NCI-H2171 treated with DMSO at 0.1 percent for 48 hours (cell line): ENCODE data around the gene KRTAP3-2.
A peak's percentile ranks its signal among the peaks of the same experiment; 100 is the strongest.
"Not testable (repeated sequence)": the region's sequence is repeated elsewhere in the genome, so short reads cannot be mapped to it uniquely, and the experiment has no call there.

Source experiments
- DNase-seq: peaks from one replicate; lab custom pipeline; 2025; lab: John Stamatoyannopoulos, UW

The KRTAP3-2 gene

DNA sequence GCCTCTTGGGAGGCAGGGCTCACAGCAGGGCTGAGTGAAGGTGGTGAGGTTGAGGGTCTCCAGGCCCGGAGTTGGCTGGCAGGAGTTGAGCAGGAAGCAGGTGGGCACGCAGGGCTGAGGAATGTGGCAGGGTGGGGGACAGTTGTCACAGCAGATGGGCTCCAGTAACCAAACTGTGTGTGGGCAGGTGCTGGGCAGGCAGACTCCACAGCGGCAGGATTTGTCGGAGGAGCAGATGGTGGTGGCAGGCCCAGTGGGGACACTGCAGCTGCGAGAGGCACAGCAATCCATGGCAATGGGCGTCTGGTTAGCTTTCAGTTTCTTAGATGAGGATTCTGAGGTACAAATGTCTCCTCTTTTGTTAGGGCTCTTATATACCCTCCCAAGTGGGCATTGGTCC, at the start of gene KRTAP3-2:
KRTAP3-2 (minus strand) TSS at position 344 of the 400 bp plus-strand sequence; CDS start at position 291, 53 bp downstream.
- peak; percentile 6 for DNase-seq

DNA sequence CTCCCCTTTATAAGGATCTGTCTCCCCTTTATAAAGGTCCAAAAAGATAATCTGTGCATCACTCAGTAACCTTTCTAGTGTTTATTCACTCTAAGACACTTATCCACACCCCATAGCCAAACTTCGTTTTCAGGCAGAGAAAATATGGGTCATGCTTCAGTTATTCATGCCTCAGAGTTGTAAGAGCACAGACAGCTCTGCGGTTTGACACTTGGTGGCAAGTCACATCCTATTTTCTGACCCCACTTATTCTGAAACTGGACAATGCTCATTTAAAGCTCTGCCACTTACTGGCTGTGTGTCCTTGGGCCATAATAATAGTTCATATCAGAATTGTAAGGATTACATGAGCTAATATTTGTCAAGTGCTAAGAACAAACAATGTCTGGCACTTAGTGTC, 49.4 kb upstream of the KRTAP3-2 start:
- DNase-seq, result no peak

DNA sequence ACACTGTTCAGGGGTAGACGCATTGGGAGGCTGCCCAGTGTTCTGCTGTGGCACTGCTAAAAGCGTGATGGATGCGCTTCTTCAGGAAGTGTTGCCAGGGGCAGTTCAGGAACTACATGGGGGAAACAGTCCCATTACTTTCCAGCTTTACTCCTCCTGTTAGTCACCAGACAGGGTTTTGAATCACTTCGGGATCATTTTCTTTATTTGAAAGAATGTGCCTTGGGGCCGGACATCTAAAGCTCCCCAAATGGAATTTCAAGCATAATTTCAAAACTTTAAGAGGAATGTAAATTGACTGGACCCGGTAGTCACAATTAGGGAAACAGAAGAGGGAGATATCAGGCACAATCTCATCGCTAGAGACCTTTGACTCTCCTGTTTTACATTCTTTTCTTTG, 48.7 kb upstream of the KRTAP3-2 start:
- no peak for DNase-seq

DNA sequence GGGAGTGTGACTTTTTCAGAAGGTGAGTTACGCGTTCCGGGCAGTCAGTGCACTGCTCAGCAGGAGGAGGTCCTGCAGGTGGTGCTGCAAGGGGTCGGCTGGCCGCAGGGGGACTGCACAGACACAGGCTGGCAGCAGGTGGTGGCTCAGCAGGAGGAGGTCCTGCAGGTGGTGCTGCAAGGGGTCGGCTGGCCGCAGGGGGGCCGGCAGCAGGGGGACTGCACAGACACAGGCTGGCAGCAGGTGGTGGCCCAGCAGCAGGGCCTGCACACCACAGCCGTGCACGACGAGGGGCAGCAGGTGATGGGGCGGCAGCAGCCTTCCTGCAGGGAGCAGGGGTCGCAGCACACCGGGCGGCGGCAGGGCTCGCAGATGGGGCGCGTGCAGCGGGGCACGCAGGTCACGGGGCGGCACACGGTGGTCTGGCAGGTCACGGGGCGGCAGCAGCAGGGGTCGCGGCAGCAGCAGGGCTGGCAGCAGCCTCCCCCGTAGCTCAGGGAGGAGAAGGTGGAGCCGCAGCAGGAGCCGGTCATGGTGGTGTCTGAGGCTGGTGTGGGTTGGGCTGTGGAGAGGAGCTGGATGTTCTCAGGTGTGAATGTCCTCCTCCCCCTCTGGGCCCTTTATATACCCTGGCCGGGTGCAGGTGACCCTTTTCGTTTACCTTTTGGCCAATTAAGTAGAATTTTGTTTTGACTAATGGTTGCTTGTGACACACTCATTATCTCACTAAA, 47.2 kb upstream of the KRTAP3-2 start, which contains the start of gene KRTAP2-1:
KRTAP2-1 (minus strand) TSS at position 582 of the 731 bp plus-strand sequence; CDS start at position 533, 49 bp downstream.
- DNase-seq, result not testable (repeated sequence)

DNA sequence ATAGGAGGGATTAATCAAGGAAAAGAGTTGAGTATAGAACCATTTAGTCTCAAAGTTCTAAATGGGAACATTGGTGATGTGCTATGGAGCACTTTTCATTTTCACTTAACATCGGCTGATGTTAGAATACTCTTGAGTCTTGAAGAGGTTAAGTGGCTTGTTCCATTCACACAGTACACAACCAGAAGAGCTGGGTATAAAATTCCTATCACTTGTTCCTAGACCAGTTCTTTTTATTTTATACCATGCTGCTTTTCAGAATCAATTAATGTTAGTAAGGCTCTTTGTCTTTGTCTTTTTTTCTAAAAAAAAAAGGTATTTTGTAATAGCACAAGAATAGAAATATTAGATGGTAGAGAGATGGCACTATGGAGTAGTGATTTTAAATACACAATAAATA, 43.2 kb upstream of the KRTAP3-2 start:
- no peak for DNase-seq

DNA sequence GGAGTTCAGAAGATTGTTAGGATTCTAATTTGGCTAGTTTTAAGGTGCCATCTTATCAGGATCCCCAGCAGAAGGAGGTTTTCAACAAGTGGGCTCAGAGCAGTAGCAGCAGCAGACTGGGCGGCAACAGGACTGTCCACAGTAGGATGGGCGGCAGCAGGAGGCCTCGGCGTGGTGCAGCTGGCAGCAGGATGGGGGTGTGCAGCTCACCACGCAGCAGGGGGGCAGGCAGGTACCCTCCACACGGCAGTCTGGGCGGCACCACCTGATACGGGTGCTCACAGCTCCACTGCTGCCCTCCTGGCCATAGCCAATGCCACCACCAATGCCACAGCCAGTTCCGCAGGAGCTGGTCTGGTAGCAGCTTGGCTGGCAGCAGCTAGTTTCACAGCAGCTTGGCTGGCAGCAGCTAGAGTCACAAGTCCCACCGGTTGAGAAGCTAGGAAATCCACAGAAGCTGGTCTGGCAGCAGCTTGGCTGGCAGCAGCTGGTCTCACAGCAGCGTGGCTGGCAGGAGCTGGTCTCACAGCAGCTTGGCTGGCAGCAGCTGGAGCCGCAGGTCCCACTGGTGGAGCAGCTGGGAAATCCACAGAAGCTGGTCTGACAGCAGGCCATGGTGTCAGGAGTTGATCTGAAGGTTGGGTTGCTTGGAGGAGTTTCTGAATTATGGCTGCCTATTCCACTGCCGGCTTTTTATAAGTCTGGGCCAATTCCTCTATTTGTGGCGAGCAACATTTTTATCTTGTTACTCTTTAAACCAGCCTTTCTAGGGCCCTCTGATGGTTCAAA, 41.3 kb upstream of the KRTAP3-2 start, which contains the start of gene KRTAP1-1:
KRTAP1-1 (minus strand) TSS at position 668 of the 789 bp plus-strand sequence; CDS start at position 615, 53 bp downstream.
- not testable (repeated sequence) for DNase-seq

DNA sequence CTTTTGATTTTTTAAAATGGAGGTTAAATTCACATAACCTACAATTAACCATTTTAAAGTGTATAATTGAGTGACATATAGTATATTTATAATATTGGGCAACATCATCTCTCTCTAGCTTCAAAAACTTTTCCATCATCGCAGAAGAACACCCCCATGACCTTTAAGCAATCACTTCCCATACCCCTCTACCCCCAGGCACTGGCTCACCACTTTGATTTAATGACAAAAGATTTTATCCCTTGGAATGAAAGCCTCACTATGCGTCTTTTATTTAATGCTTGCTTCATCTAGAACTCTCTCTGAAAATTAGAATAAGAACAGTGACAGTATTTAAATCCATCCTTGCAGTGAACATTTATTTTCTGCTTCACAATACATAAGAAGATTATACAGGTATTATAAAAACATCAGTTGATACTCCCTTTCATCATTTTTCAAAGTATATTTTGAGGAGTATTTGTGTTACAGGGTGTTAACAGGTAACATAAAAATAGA, 38.2 kb upstream of the KRTAP3-2 start:
- no peak for DNase-seq

DNA sequence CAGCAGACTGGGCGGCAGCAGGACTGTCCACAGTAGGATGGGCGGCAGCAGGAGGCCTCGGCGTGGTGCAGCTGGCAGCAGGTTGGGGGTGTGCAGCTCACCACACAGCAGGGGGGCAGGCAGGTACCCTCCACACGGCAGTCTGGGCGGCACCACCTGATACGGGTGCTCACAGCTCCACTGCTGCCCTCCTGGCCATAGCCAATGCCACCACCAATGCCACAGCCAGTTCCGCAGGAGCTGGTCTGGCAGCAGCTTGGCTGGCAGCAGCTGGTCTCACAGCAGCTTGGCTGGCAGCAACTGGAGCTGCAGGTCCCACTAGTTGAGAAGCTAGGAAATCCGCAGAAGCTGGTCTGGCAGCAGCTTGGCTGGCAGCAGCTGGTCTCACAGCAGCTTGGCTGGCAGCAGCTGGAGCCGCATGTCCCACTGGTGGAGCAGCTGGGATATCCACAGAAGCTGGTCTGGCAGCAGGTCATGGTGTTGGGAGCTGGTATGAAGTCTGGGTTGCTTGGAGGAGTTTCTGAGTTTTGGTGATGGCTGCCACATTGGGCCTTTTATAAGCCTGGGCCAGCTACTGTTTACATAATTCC, 34.7 kb upstream of the KRTAP3-2 start, which contains the start of gene KRTAP1-3:
KRTAP1-3 (minus strand) TSS at position 529 of the 590 bp plus-strand sequence; CDS start at position 476, 53 bp downstream.
- peak; percentile 1 for DNase-seq

DNA sequence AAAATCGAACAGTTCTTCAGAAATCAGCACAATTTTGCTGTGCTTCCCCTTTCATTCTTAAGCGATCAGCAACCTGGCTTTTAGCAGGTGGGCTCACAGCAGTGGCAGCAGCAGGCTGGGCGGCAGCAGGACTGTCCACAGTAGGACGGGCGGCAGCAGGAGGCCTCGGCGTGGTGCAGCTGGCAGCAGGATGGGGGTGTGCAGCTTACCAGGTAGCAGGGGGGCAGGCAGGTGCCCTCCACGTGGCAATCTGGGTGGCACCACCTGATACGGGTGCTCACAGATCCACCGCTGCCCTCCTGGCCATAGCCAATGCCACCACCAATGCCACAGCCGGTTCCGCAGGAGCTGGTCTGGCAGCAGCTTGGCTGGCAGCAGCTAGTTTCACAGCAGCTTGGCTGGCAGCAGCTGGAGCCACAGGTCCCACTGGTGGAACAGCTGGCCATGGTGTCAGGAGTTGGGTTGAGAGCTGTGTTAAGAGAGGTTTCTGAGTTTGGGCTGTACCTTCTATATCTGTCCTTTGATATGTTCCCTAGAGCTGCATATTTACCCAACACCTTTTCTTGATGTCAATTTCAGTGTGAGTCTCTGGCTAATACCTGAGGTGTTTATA, 30.0 kb upstream of the KRTAP3-2 start, which contains the start of gene KRTAP1-4:
KRTAP1-4 (minus strand) TSS at position 563 of the 613 bp plus-strand sequence; CDS start at position 446, 117 bp downstream.
- no peak for DNase-seq

DNA sequence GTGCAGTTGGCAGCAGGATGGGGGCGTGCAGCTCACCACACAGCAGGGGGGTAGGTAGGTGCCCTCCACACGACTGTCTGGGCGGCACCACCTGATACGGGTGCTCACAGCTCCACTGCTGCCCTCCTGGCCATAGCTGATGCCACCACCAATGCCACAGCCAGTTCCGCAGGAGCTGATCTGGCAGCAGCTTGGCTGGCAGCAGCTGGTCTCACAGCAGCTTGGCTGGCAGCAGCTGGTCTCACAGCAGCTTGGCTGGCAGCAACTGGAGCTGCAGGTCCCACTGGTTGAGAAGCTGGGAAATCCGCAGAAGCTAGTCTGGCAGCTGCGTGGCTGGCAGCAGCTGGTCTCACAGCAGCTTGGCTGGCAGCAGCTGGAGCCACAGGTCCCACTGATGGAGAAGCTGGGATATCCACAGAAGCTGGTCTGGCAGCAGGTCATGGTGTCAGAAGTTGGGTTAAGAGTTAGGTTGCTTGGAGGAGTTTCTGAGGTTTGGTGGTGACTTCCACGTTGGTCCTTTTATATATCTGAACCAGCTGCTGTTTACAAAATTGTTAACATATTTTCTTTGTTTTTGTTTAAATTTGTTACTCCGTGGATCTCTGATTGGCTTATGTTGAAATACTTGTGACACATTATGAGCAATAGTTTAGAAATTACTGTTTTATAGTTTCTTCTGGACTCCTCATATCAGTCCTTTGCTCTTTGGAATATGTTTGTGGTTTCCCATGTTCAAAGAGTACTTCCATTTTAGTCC, 27.2 kb upstream of the KRTAP3-2 start, which contains the start of gene KRTAP1-5:
KRTAP1-5 (minus strand) TSS at position 494 of the 757 bp plus-strand sequence; CDS start at position 441, 53 bp downstream.
- DNase-seq, result no peak

DNA sequence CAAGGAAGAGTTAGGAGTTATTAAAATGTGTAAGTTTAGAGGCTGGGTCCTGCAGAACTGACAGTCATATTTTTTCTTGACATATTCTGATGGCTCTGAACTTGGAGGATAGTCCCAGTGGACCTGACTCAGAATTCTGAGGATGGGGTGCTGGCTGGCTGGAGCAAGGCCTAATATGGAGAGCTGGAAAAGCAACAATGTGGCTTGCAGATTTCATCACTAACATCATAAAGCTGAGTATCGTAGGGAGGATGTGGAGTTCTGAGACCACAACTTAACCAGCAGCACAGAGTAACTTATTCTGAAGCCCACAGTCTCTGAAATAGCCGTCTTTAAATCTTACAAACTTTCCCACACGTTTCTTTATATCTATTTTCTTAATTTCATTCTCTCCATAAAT, 25.0 kb upstream of the KRTAP3-2 start:
- no peak for DNase-seq

DNA sequence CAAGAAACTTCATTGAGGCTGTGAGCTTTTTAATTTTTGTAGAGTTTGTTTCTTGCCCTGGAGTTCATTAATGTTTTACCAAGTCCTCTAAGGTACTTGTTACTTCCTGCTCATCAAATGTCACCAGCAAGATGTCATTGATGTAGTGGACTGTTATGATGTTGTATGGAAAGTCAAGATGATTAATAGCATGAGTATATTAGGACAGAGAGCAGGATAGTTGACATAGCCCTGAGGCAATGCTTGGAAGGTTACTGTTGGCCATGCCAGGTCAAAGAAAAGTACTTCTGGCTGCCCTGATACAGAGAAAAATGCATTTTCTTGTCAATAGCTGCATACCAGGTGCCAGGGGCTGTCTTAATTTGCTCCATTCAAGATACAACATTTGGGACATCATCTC, 20.6 kb upstream of the KRTAP3-2 start:
- no peak for DNase-seq

DNA sequence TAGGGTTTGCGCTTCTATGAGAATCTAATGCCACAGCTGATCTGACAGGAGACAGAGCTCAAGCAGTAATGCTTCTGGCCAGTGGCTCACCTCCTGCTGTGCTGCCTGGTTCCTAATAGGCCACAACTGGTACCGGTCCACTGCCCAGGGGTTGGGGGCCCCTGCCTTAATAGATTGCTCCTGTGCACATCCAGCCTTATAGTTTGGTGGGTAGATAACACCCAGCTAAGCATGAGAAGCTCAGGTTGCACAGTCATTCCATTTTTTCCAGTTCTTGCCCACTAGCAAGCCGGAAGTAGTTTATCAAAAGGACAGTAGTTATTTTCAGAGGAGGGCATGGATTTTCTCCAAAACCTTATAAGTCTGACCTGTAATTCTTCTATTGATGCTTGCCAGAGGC, 19.7 kb upstream of the KRTAP3-2 start:
- DNase-seq, result no peak

DNA sequence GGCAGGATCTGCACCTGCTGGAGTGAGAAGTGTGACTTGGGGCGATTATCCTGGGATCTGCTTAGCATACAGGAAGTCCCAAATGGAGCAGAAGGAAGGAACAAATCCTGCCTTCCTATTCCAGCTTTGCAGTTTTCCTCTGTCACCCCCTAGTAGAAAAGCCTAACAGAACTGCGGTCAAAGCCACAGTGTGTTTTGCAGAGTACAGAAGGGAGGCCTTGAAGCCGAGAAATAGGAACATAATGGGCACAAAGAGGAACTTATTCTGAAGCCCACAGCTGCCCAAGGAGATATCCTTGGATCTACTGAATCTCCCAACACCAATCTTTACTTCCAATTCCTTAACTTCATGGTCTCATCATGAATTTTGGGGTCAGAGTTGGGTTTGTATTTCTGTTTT, 18.8 kb upstream of the KRTAP3-2 start:
- DNase-seq, result no peak

DNA sequence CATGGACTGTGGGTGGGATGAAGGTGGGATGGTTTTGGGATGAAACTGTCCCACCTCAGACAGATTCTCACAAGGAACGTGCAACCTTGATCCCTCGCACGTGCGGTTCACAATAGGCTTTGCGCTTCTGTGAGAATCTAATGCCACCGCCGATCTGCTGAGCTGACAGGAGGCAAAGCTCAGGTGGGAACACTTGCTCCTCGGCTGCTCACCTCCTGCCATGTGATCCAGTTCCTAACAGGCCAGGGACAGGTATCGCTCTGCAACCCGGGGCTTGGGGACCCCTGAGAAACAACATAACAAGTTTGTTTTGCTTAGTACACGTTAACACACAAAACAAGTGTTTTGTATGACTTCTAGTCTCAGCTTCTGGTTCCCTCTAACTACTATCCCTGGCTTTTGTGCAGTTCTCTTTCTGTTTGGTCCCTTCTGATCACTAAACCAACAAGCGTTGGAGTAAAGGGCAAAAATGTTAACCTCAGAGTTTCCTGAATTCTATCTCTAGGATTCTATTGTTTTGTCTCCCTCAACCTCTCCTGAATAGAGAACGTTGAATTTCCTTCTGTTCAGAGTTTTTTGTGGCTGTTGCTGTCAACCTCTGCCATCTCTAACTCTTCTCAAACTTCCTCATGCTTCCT, 17.0 kb upstream of the KRTAP3-2 start:
- no peak for DNase-seq

DNA sequence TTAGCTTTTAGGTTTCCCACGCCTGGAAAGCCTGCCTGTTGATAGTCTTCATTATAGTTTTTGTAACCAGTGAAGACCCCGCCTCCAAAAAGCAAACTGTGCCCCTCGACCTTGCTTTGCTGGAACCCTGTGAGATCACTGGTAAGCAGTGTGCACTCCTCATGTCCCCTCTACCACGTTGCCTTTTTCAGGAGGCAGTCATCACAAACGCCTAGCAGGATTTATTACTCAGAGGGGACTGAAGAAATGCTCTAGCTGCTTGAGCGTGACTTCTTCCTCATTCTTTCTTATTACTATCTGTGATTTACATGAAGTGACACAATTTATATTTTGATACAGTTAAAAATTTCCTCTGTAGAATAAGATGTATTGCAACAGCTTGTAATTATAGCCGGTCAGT, 15.7 kb upstream of the KRTAP3-2 start:
- DNase-seq, result no peak

DNA sequence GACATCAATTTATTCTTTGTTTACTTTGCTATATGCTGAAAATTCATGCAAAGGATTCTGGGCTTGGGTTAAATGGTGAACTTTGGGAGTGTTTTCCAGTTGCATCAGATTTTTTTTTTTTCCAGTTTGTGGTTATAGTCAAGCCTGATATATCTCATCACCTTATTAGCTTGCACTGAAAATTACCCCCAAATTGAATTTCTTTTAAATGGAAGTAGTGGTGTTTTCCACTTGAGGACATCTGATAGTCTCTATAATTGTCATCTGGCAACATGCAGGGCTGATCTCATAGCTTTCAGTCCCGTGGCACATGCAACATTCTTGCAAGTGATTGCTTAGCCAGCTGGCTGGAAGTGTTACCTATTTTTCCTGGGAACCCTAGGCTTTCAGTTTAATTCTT, 13.9 kb upstream of the KRTAP3-2 start:
- DNase-seq, result no peak

DNA sequence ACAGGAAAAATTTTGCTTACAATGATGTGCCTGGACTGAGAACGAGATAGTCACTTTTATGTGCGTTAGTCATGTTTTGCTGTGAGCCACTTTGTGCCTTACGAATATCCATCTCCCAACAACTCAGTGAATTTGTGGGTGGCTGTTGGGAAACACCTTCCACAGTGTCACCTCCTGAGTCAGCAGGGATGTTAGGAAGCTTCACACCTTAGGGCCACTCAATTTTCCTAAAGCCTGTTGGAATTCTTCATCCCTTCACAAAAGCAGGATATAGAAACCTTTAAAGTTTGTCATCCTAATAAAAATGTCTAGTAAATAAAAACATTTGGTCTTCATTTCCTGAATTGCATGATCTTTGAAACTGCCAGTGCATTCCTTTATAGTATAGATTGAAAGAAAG, 13.5 kb upstream of the KRTAP3-2 start:
- no peak for DNase-seq

DNA sequence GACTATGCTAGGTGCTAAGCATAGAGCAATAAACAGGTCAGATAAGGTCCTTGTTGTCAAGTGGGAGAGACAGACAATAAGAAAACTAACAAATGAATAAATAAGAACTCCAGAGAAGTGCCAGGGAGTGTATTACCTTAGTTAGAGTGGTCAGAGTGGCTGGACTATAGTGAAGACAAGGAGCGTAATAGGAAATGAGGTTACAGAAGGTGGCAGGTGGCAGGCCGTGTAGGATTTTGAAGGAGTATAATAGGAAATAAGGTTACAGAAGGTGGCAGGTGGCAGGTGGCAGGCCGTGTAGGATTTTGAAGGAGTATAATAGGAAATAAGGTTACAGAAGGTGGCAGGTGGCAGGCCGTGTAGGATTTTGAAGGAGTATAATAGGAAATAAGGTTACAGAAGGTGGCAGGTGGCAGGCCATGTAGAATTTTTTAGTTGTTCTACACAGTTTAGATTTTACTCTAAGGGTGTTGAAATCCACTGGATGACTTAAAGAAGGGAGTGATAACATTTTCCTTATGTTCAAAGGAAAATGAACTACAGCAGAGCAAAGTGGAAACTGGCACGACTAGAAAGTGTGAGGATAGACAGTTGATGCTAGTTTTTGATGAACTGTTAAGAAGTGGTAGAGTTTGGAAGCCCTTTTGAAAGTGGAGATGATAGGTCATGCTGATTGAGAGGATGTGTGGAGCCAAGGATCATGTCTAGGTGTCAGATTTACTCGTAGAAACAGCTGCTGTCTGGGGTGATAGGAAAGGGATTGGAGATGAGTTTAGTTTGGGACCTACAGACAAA, 12.8 kb upstream of the KRTAP3-2 start:
- no peak for DNase-seq
